NCI-H510A treated with DMSO at 0.1 percent for 48 hours (cell line): ENCODE results near the gene LRRC51.
"Not testable (repeated sequence)": the region's sequence is repeated elsewhere in the genome, so short reads cannot be mapped to it uniquely, and the experiment has no call there.

Source experiments
- DNase-seq: peaks from one replicate; lab custom pipeline; 2025; lab: John Stamatoyannopoulos, UW

LRRC51 gene

DNA sequence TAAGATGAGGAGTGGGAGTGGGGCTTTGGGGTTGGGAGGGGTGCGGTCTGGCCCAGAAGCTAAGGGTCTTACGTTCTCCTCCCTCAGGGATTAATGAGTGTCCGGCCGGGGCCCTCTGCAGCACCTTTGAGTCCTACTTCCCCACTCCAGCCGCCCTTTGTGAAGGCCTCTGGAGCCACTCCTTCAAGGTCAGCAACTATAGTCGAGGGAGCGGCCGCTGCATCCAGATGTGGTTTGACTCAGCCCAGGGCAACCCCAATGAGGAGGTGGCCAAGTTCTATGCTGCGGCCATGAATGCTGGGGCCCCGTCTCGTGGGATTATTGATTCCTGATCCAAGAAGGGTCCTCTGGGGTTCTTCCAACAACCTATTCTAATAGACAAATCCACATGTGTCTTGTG, 58.9 kb downstream of the LRRC51 start:
- no peak for DNase-seq

GRCh38 chr11:72140661-72141060, 60.0 kb downstream of the LRRC51 start:
- DNase-seq: no peak

DNA sequence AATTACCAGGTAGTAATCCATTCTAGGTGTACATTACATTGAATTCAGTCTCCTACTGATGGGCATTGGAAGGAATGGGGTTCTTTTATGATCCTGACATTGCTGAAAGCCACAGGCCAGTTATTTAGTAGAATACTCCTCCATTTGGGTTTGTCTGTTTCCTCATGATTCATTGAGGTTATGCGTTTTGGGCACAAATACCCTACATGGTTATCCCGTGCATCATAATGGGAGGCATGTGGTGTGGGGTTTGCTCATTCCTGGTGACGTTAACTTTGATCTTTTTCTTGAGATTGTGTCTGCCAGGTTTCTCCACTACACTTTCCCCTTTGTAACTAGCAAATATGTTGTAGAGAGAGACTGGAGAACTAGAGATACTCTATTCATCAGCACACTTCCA, 60.4 kb downstream of the LRRC51 start:
- no peak for DNase-seq

GRCh38 chr11:72142086-72142485, 61.4 kb downstream of the LRRC51 start:
- DNase-seq: not testable (repeated sequence)

DNA sequence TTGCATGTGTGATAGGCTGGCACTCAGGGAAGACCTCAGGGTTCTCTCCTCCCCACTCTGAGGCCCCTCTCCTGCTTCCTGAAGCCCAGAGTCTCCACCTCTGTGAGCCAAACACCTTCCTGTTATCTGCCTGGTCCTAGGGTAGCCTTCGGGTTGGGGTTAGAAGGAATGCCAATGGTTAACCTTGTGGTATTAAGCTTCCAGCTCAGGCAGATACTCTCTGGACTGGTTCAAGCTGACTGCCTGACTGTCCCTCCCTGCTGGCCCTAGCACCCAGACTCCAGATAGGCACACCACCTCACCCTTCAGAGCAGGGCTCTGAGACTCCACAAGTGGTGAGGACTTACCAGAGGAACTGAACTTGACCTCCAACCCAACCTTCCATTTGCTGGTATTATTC, 61.9 kb downstream of the LRRC51 start:
- not testable (repeated sequence) for DNase-seq

- no peak for DNase-seq
These were observed 64.3 kb downstream of the LRRC51 start for GRCh38 chr11:72144807-72145565.
